Liver (tissue), 9 donors: ENCODE data around the gene ATP7B. TPM values are rescaled to one million over a fixed set of nuclear protein-coding genes. Genes with fewer than 3 reads are reported as not detected.

Source experiments
- DNase-seq: peaks from one replicate; pipeline ENCODE4 v3.0.0-alpha.2; 2017; ENCODE audit warnings: low spot score
- H3K27ac ChIP-seq, 2 donors: one replicate each; pipeline ENCODE4 v1.7.0; 2013; ENCODE audit warnings: inconsistent platforms in 2 of 2, low read length in 2 of 2, control low read depth in 1 of 2, low read depth in 1 of 2, mild to moderate bottlenecking in 1 of 2
- H3K27me3 ChIP-seq, 4 donors: one replicate each; pipeline versions ENCODE4 v1.6.1 to v1.7.0; 2013; ENCODE audit warnings: low read length in 3 of 4, inconsistent platforms in 1 of 4, mild to moderate bottlenecking in 1 of 4, moderate library complexity in 1 of 4; ENCODE audit not compliant: control insufficient read depth in 4 of 4, insufficient read depth in 4 of 4
- H3K36me3 ChIP-seq, 4 donors: one replicate each; pipeline versions ENCODE4 v1.6.1 to v1.7.0; 2013; ENCODE audit warnings: low read length in 3 of 4, mild to moderate bottlenecking in 3 of 4, low read depth in 1 of 4, moderate library complexity in 1 of 4; ENCODE audit not compliant: control insufficient read depth in 4 of 4, insufficient read depth in 3 of 4
- H3K4me1 ChIP-seq, 4 donors: one replicate each; pipeline versions ENCODE4 v1.6.1 to v1.7.0; 2013; ENCODE audit warnings: low read length in 3 of 4, mild to moderate bottlenecking in 3 of 4, moderate library complexity in 1 of 4; ENCODE audit not compliant: control insufficient read depth in 4 of 4, insufficient read depth in 4 of 4
- H3K4me3 ChIP-seq, 3 donors: one replicate each; pipeline versions ENCODE4 v1.6.1 to v1.7.0; 2013; ENCODE audit warnings: low read length in 3 of 3, control low read depth in 1 of 3, low read depth in 1 of 3, mild to moderate bottlenecking in 1 of 3
- H3K9ac ChIP-seq, 2 donors: one replicate each; pipeline ENCODE4 v1.7.0; 2013; ENCODE audit warnings: low read length in 2 of 2, mild to moderate bottlenecking in 2 of 2, moderate library complexity in 2 of 2, control low read depth in 1 of 2, low read depth in 1 of 2
- H3K9me3 ChIP-seq, 4 donors: one replicate each; pipeline versions ENCODE4 v1.6.1 to v1.7.0; 2013; ENCODE audit warnings: low read length in 3 of 4; ENCODE audit not compliant: control insufficient read depth in 4 of 4
- ATF3 ChIP-seq: IDR thresholded peaks from 2 replicates; pipeline ENCODE4 v1.6.1; 2016; ENCODE audit warnings: antibody characterized with exemption
- CTCF ChIP-seq: fragments of 150-350 bp; IDR thresholded peaks from 2 replicates; pipeline ENCODE4 v1.5.1; 2017; ENCODE audit warnings: improper control_type of control experiment, low read depth, low read length; ENCODE audit not compliant: missing input control
- FOXA1 ChIP-seq: IDR thresholded peaks from 2 replicates; pipeline ENCODE4 v1.6.1; 2016; ENCODE audit warnings: antibody characterized with exemption
- FOXA2 ChIP-seq: IDR thresholded peaks from 2 replicates; pipeline ENCODE4 v1.6.1; 2016; ENCODE audit warnings: antibody characterized with exemption
- GABPA ChIP-seq, 2 donors: IDR thresholded peaks in 1 of 2; conservative IDR thresholded peaks in 1 of 2; 2 replicates each; pipeline ENCODE4 v1.6.1; 2016; ENCODE audit warnings: antibody characterized with exemption in 2 of 2, mild to moderate bottlenecking in 1 of 2, moderate library complexity in 1 of 2
- HNF4G ChIP-seq: IDR thresholded peaks from 2 replicates; pipeline ENCODE4 v1.6.1; 2016; ENCODE audit warnings: antibody characterized with exemption
- JUND ChIP-seq, 2 donors: IDR thresholded peaks; 2 replicates each; pipeline ENCODE4 v1.6.1; 2016; ENCODE audit warnings: antibody characterized with exemption in 2 of 2
- MAX ChIP-seq: IDR thresholded peaks from 2 replicates; pipeline ENCODE4 v1.6.1; 2016; ENCODE audit warnings: antibody characterized with exemption
- RAD21 ChIP-seq, 2 donors: IDR thresholded peaks; 2 replicates each; pipeline ENCODE4 v1.6.1; 2016; ENCODE audit warnings: antibody characterized with exemption in 2 of 2, mild to moderate bottlenecking in 2 of 2
- REST ChIP-seq: IDR thresholded peaks from 2 replicates; pipeline ENCODE4 v1.6.1; 2016; ENCODE audit warnings: antibody characterized with exemption, mild to moderate bottlenecking
- RXRA ChIP-seq, 2 donors: IDR thresholded peaks; 2 replicates each; pipeline ENCODE4 v1.6.1; 2017 to 2018; ENCODE audit warnings: antibody characterized with exemption in 2 of 2, mild to moderate bottlenecking in 1 of 2
- SP1 ChIP-seq: IDR thresholded peaks from 2 replicates; pipeline ENCODE4 v1.6.1; 2018; ENCODE audit warnings: antibody characterized with exemption, mild to moderate bottlenecking
- TAF1 ChIP-seq: conservative IDR thresholded peaks from 2 replicates; pipeline ENCODE4 v1.6.1; 2016; ENCODE audit warnings: antibody characterized with exemption, mild to moderate bottlenecking
- YY1 ChIP-seq: IDR thresholded peaks from 2 replicates; pipeline ENCODE4 v1.6.1; 2016; ENCODE audit warnings: antibody characterized with exemption, mild to moderate bottlenecking
- ZBTB33 ChIP-seq: IDR thresholded peaks from 2 replicates; pipeline ENCODE4 v1.6.1; 2016; ENCODE audit warnings: antibody characterized with exemption
- WGBS: extraction: QIAGEN DNeasy Blood & Tissue Kit; methylation state at CpG from one replicate; pipeline ENCODE4 v1.1.7; 2013; 5-methylcytosine and 5-hydroxymethylcytosine counted together
- polyA plus RNA-seq, 2 donors: library from polyadenylated mRNA; stranded (reverse) in 1 of 2; unstranded in 1 of 2; fragments of 200-250 nt in 1 of 2; fragments of >200 nt in 1 of 2; fragmentation: Nextera tagmentation in 1 of 2; extraction: Ambion mirVana in 1 of 2; gene quantifications; one replicate each; pipeline versions ENCODE4 v1.2.1 to v1.2.3, GENCODE V29; 2013 to 2015
- total RNA-seq, 2 donors: library from RNA; depleted of rRNA; stranded (reverse); fragments of >200 nt; gene quantifications; one replicate each; pipeline ENCODE4 v1.2.3, GENCODE V29; 2014
- donor health status: healthy.
- donor health status: healthy.
- donor health status: healthy.
- donor health status: healthy.
- donor health status: healthy.

The ATP7B gene
- total and polyA plus RNA-seq, 4 donors = 8.0 to 37.7 (median 22.1) TPM

- TF ChIP-seq ATF3 = no peak
- no peak for TF ChIP-seq FOXA2
Measured at GRCh38 chr13:51921790-51922740, 89.2 kb downstream of the ATP7B start (continued).

- no peak for DNase-seq
- Histone ChIP-seq H3K4me1 (peaks cover 0 to 11% (median 5%) of the 10 kb centered on the region in 4 donors), H3K36me3 (peaks cover 0 to 10% (median 1%) of the 10 kb centered on the region in 4 donors), H3K27ac (no peak overlapping the region), H3K9ac (no peak overlapping the region), H3K9me3 (no peaks in the 10 kb centered on the region), H3K27me3 (no peaks in the 10 kb centered on the region), H3K4me3 (no peak overlapping the region)
- no peak for TF ChIP-seq JUND (IDR thresholded peaks at IDR 0.05)
- no peak for TF ChIP-seq ZBTB33
- no peak for TF ChIP-seq HNF4G
- TF ChIP-seq GABPA (IDR thresholded peaks at IDR 0.05 in 1 of 2, conservative IDR thresholded peaks at IDR 0.05 in 1 of 2) = no peak
- TF ChIP-seq YY1 = no peak
- no peak for TF ChIP-seq SP1
- no peak for TF ChIP-seq CTCF
- TF ChIP-seq ATF3 = no peak
- no peak for TF ChIP-seq REST
- TF ChIP-seq TAF1 = no peak
- TF ChIP-seq FOXA1 = no peak
- no peak for TF ChIP-seq RAD21 (IDR thresholded peaks at IDR 0.05)
- no peak for TF ChIP-seq RXRA (IDR thresholded peaks at IDR 0.05)
- no peak for TF ChIP-seq MAX
- 87% methylated on average over 8 of the region's 8 CpGs for WGBS
Measured at GRCh38 chr13:51920786-51921185, 90.5 kb downstream of the ATP7B start.
